Activated CD8-positive, alpha-beta memory T cell treated with anti-CD3 and anti-CD28 coated beads, Interleukin-2, amount 50 U/mL, for 24 hours (primary cell): ENCODE results near the gene TMPRSS7.
"Not testable (repeated sequence)": the region's sequence is repeated elsewhere in the genome, so short reads cannot be mapped to it uniquely, and the experiment has no call there.

ENCODE experiments used
- DNase-seq: peaks from one replicate; pipeline ENCODE4 v3.0.0-alpha.2; 2020; ENCODE audit errors: extremely low read depth

Gene TMPRSS7

GRCh38 chr3:112012205-112012992 is 22.1 kb upstream of the TMPRSS7 start:
- no peak for DNase-seq

GRCh38 chr3:112013058-112013783 is 21.3 kb upstream of the TMPRSS7 start:
- DNase-seq, result no peak

- no peak for DNase-seq
These were observed 20.8 kb upstream of the TMPRSS7 start for GRCh38 chr3:112013784-112014143.

- DNase-seq, result no peak
These were observed 17.4 kb upstream of the TMPRSS7 start for GRCh38 chr3:112017091-112017490.

- no peak for DNase-seq
These were observed 15.8 kb upstream of the TMPRSS7 start for GRCh38 chr3:112018712-112019111.

- no peak for DNase-seq
These were observed 14.8 kb upstream of the TMPRSS7 start for GRCh38 chr3:112019716-112020115.

- no peak for DNase-seq
These were observed 13.9 kb upstream of the TMPRSS7 start for GRCh38 chr3:112020674-112021085.

GRCh38 chr3:112027142-112027541 is 7.4 kb upstream of the TMPRSS7 start:
- DNase-seq, result no peak

GRCh38 chr3:112027826-112028225 is 6.7 kb upstream of the TMPRSS7 start:
- DNase-seq, result no peak

GRCh38 chr3:112030901-112031300 is 3.6 kb upstream of the TMPRSS7 start:
- no peak for DNase-seq

- DNase-seq, result no peak
These were observed 2.3 kb upstream of the TMPRSS7 start for GRCh38 chr3:112032098-112032731.

- DNase-seq, result no peak
These were observed 705 bp downstream of the TMPRSS7 start for GRCh38 chr3:112035241-112035640.

GRCh38 chr3:112037194-112037593 is 2.7 kb downstream of the TMPRSS7 start:
- DNase-seq, result not testable (repeated sequence)

GRCh38 chr3:112038863-112039262 is 4.3 kb downstream of the TMPRSS7 start:
- DNase-seq, result no peak

GRCh38 chr3:112041321-112041720 is 6.8 kb downstream of the TMPRSS7 start:
- no peak for DNase-seq

- DNase-seq, result no peak
These were observed 8.3 kb downstream of the TMPRSS7 start for GRCh38 chr3:112042842-112043280.

GRCh38 chr3:112043621-112044201 is 9.2 kb downstream of the TMPRSS7 start:
- DNase-seq, result no peak

GRCh38 chr3:112046599-112046998 is 12.1 kb downstream of the TMPRSS7 start:
- no peak for DNase-seq

- no peak for DNase-seq
These were observed 12.7 kb downstream of the TMPRSS7 start for GRCh38 chr3:112047264-112047663.

- DNase-seq, result no peak
These were observed 14.4 kb downstream of the TMPRSS7 start for GRCh38 chr3:112048911-112049310.

GRCh38 chr3:112053229-112053628 is 18.7 kb downstream of the TMPRSS7 start:
- DNase-seq, result no peak

- no peak for DNase-seq
These were observed 22.0 kb downstream of the TMPRSS7 start for GRCh38 chr3:112056451-112056929.
